DND-41 (cell line): ENCODE results near the gene SLC35F5.

Experiments used
- CTCF ChIP-seq: IDR thresholded peaks from 2 replicates; pipeline ENCODE4 v1.5.1; 2012; ENCODE audit warnings: borderline replicate concordance, low read length, moderate library complexity, mild to moderate bottlenecking; ENCODE audit not compliant: poor library complexity, severe bottlenecking; ENCODE audit errors: extremely low read depth
- EZH2 ChIP-seq: IDR thresholded peaks from 3 replicates; pipeline ENCODE4 v1.6.1; 2012; ENCODE audit warnings: borderline replicate concordance, low read depth, mild to moderate bottlenecking, moderate library complexity, low read length, inconsistent platforms; ENCODE audit not compliant: severe bottlenecking

- no peak for TF ChIP-seq EZH2
- TF ChIP-seq CTCF: no peak
These were observed 20.9 kb upstream of the SLC35F5 start for GRCh38 chr2:113777371-113777770.
